NT2/D1 (cell line): Measurements from ENCODE around the gene CPZ.

ENCODE experiments used
- YY1 ChIP-seq: IDR thresholded peaks from 2 replicates; pipeline ENCODE4 v1.6.1; 2011; ENCODE audit not compliant: insufficient read length, insufficient read depth
- ZNF274 ChIP-seq: IDR thresholded peaks from 2 replicates; pipeline ENCODE4 v1.6.1; 2011; ENCODE audit warnings: mild to moderate bottlenecking, low read depth, low read length

GRCh38 chr4:8581094-8581861, 11.3 kb upstream of the CPZ start:
- no peak for TF ChIP-seq YY1
- no peak for TF ChIP-seq ZNF274
